Osteocyte (in vitro differentiated cells): ENCODE measurements around the gene DPP9. TPM values are rescaled to one million over a fixed set of nuclear protein-coding genes. Genes with fewer than 3 reads are reported as not detected.

Source experiments
- DNase-seq: peaks from one replicate; pipeline ENCODE4 v3.0.0; 2021; ENCODE audit warnings: mixed read lengths; ENCODE audit not compliant: unreplicated experiment; ENCODE audit errors: extremely low spot score
- H3K27ac Mint-ChIP-seq: one replicate; pipeline ENCODE4 v1.8.0; 2021; ENCODE audit warnings: mild to moderate bottlenecking, mixed read lengths; ENCODE audit not compliant: unreplicated experiment
- H3K27me3 Mint-ChIP-seq: one replicate; pipeline ENCODE4 v1.8.0; 2021; ENCODE audit warnings: mixed read lengths; ENCODE audit not compliant: unreplicated experiment
- H3K36me3 Mint-ChIP-seq: one replicate; pipeline ENCODE4 v1.8.0; 2021; ENCODE audit warnings: mixed read lengths; ENCODE audit not compliant: unreplicated experiment
- H3K4me1 Mint-ChIP-seq: one replicate; pipeline ENCODE4 v1.8.0; 2021; ENCODE audit warnings: mixed read lengths; ENCODE audit not compliant: unreplicated experiment
- H3K4me3 Mint-ChIP-seq: one replicate; pipeline ENCODE4 v1.8.0; 2021; ENCODE audit warnings: mild to moderate bottlenecking, moderate library complexity, mixed read lengths; ENCODE audit not compliant: unreplicated experiment
- H3K9me3 Mint-ChIP-seq: one replicate; pipeline ENCODE4 v1.8.0; 2021; ENCODE audit warnings: mixed read lengths; ENCODE audit not compliant: unreplicated experiment
- total RNA-seq: library from RNA; stranded (reverse); gene quantifications from 2 replicates; pipeline ENCODE4 v1.2.1, GENCODE V29; 2021
- TF ChIP-seq, protein P1 (sequence below): fragments of 200-600 bp; sonication (generic); IDR thresholded peaks from 2 replicates; pipeline ENCODE4 v1.5.0; 2021; ENCODE audit warnings: antibody characterized with exemption, mild to moderate bottlenecking, moderate library complexity

The DPP9 gene
- total RNA-seq, 1 donor from 2014 or later = 54.8 TPM

DNA sequence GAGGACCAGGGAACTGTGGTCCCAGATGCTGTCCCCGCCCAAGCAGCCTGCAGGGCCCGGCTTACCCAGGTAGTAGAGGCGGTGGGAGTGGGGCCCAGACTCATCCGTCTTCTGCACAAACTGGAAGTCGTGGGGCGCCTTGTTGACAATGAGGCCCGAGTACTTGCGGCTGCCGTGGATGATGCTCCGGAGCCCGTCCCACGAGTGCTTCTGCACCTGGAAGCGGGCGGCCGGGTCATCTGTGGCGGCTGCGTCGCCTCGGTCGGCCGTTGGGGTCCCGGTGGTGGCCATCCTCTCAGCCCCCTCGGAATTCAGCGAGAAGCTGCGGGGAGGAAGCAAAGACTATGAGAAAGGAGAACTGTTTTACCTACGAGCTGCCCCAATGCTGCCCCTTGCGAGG, 9.6 kb downstream of the DPP9 start:
- Mint-ChIP-seq H3K36me3 (peaks cover 24% of the 10 kb centered on the region), H3K4me1 (peaks cover 77% of the 10 kb centered on the region), H3K9me3 (no peaks in the 10 kb centered on the region), H3K4me3 (no peak overlapping the region), H3K27ac (peak overlapping the region; percentile 82), H3K27me3 (no peaks in the 10 kb centered on the region)
- TF ChIP-seq, protein P1, sequence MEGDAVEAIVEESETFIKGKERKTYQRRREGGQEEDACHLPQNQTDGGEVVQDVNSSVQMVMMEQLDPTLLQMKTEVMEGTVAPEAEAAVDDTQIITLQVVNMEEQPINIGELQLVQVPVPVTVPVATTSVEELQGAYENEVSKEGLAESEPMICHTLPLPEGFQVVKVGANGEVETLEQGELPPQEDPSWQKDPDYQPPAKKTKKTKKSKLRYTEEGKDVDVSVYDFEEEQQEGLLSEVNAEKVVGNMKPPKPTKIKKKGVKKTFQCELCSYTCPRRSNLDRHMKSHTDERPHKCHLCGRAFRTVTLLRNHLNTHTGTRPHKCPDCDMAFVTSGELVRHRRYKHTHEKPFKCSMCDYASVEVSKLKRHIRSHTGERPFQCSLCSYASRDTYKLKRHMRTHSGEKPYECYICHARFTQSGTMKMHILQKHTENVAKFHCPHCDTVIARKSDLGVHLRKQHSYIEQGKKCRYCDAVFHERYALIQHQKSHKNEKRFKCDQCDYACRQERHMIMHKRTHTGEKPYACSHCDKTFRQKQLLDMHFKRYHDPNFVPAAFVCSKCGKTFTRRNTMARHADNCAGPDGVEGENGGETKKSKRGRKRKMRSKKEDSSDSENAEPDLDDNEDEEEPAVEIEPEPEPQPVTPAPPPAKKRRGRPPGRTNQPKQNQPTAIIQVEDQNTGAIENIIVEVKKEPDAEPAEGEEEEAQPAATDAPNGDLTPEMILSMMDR = no peak
- no peak for DNase-seq

DNA sequence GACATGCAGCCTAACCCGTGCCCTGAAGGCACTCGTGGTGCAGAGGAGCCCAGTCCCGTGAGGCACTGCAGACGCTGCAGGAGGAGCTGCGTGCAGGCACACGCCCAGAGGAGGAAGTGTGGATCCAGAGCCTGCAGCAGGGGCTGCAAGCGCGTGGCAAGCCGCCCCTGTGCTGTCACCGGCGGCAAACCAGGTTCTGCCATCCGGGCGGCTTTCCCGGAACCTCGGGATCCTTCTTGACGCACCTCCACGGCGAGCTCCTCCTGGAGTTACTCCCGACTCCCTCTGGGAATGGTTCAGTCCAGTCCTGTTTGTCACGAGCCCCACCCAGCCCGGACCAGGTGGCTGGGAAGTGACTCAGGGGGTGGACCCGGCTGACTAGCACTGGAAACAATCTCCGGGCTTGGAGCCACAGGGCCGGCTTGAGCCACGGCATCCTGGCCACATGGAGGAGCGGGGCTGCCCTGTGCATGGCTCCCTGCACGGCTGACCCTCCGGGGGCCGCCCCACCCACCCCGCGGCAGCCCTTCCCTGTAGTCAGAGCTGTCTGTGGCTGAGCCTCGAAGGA, 10.2 kb downstream of the DPP9 start:
- peak overlapping the region; percentile 82 for H3K27ac Mint-ChIP-seq
- TF ChIP-seq, protein P1 = no peak
- peaks cover 25% of the 10 kb centered on the region for H3K36me3 Mint-ChIP-seq
- H3K4me1 Mint-ChIP-seq = peaks cover 77% of the 10 kb centered on the region
- peak; percentile 90 for DNase-seq
- H3K9me3 Mint-ChIP-seq = no peaks in the 10 kb centered on the region
- no peaks in the 10 kb centered on the region for H3K27me3 Mint-ChIP-seq
- no peak overlapping the region for H3K4me3 Mint-ChIP-seq

- Mint-ChIP-seq H3K4me3 (no peak overlapping the region), H3K27me3 (no peaks in the 10 kb centered on the region), H3K27ac (peak overlapping the region; percentile 82), H3K4me1 (peaks cover 77% of the 10 kb centered on the region), H3K36me3 (peaks cover 28% of the 10 kb centered on the region), H3K9me3 (no peaks in the 10 kb centered on the region)
- TF ChIP-seq, protein P1 = no peak
- DNase-seq = no peak
These were observed 10.9 kb downstream of the DPP9 start for GRCh38 chr19:4712771-4713170.

GRCh38 chr19:4711211-4711610, 12.4 kb downstream of the DPP9 start:
- H3K27me3 Mint-ChIP-seq = no peaks in the 10 kb centered on the region
- no peaks in the 10 kb centered on the region for H3K9me3 Mint-ChIP-seq
- DNase-seq = no peak
- peaks cover 64% of the 10 kb centered on the region for H3K4me1 Mint-ChIP-seq
- TF ChIP-seq, protein P1 = no peak
- no peak overlapping the region for H3K4me3 Mint-ChIP-seq
- peaks cover 28% of the 10 kb centered on the region for H3K36me3 Mint-ChIP-seq
- peak overlapping the region; percentile 34 for H3K27ac Mint-ChIP-seq

DNA sequence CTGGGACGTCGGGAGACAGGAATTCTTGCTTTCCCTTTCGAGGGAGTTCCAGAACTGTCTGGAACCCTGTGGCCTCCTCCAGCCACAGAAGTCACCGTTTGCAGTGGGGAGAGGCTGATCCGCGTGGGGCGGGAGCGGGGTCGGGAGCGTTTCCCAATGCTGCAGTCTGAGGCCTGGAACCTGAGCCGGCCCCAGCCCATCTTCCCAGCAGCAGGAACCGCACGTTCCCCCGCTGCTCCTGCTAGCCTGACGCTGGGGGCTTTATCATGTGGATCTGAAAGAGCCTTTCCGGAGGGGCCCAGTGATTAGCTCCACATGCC, 13.4 kb downstream of the DPP9 start:
- Mint-ChIP-seq H3K27ac (peak overlapping the region; percentile 38), H3K36me3 (peaks cover 26% of the 10 kb centered on the region), H3K4me1 (peaks cover 57% of the 10 kb centered on the region), H3K9me3 (no peaks in the 10 kb centered on the region), H3K4me3 (no peak overlapping the region), H3K27me3 (no peaks in the 10 kb centered on the region)
- no peak for DNase-seq
- TF ChIP-seq, protein P1 = no peak
